Measurements from ENCODE around the gene SDK1. TPM values are rescaled to one million over a fixed set of nuclear protein-coding genes. Genes with fewer than 3 reads are reported as not detected.

Gene SDK1
- total RNA-seq, 4 donors from 2014 or later: 1.2 to 1.8 (median 1.5) TPM

GRCh38 chr7:3386423-3387190, 85.6 kb downstream of the SDK1 start:
- Histone ChIP-seq H3K27me3 (no peaks in the 10 kb centered on the region), H3K4me1 (no peaks in the 10 kb centered on the region), H3K27ac (no peak overlapping the region), H3K4me3 (no peak overlapping the region), H3K9me3 (no peaks in the 10 kb centered on the region), H3K36me3 (no peaks in the 10 kb centered on the region)
- intact Hi-C loops (cut with DNase I; ENCODE audit: low total_unique reads): no loop called here
- ATAC-seq: no peak
- no peak for DNase-seq
- TF ChIP-seq, protein P1, sequence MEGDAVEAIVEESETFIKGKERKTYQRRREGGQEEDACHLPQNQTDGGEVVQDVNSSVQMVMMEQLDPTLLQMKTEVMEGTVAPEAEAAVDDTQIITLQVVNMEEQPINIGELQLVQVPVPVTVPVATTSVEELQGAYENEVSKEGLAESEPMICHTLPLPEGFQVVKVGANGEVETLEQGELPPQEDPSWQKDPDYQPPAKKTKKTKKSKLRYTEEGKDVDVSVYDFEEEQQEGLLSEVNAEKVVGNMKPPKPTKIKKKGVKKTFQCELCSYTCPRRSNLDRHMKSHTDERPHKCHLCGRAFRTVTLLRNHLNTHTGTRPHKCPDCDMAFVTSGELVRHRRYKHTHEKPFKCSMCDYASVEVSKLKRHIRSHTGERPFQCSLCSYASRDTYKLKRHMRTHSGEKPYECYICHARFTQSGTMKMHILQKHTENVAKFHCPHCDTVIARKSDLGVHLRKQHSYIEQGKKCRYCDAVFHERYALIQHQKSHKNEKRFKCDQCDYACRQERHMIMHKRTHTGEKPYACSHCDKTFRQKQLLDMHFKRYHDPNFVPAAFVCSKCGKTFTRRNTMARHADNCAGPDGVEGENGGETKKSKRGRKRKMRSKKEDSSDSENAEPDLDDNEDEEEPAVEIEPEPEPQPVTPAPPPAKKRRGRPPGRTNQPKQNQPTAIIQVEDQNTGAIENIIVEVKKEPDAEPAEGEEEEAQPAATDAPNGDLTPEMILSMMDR (IDR thresholded peaks at IDR 0.05 in 4 of 5, conservative IDR thresholded peaks at IDR 0.05 in 1 of 5): no peak
- no peak for TF ChIP-seq POLR2A (IDR thresholded peaks at IDR 0.05)
- in situ Hi-C loops (cut with MboI; ENCODE audit: low sequenced_read_pairs in 4 of 4): no loop called here

GRCh38 chr7:3393862-3394261, 92.8 kb downstream of the SDK1 start:
- intact Hi-C loops (cut with DNase I; ENCODE audit: low total_unique reads): no loop called here
- H3K4me3 ChIP-seq: no peak overlapping the region
- no peaks in the 10 kb centered on the region for H3K36me3 ChIP-seq
- H3K27ac ChIP-seq: no peak overlapping the region
- no peaks in the 10 kb centered on the region for H3K27me3 ChIP-seq
- TF ChIP-seq, protein P1 (IDR thresholded peaks at IDR 0.05 in 4 of 5, conservative IDR thresholded peaks at IDR 0.05 in 1 of 5): no peak
- no peak for TF ChIP-seq POLR2A (IDR thresholded peaks at IDR 0.05)
- H3K9me3 ChIP-seq: no peaks in the 10 kb centered on the region
- DNase-seq (no peak), ATAC-seq (no peak)
- H3K4me1 ChIP-seq: no peaks in the 10 kb centered on the region
- in situ Hi-C loops (cut with MboI; ENCODE audit: low sequenced_read_pairs in 4 of 4): no loop called here

GRCh38 chr7:3397324-3397723, 96.3 kb downstream of the SDK1 start:
- Histone ChIP-seq H3K4me1 (no peaks in the 10 kb centered on the region), H3K9me3 (no peaks in the 10 kb centered on the region), H3K4me3 (no peak overlapping the region), H3K27ac (no peak overlapping the region), H3K36me3 (no peaks in the 10 kb centered on the region), H3K27me3 (no peaks in the 10 kb centered on the region)
- intact Hi-C loops (cut with DNase I; ENCODE audit: low total_unique reads) (no loop called here), in situ Hi-C loops (cut with MboI; ENCODE audit: low sequenced_read_pairs in 4 of 4) (no loop called here)
- DNase-seq: no peak
- no peak for TF ChIP-seq POLR2A (IDR thresholded peaks at IDR 0.05)
- TF ChIP-seq, protein P1 (IDR thresholded peaks at IDR 0.05 in 4 of 5, conservative IDR thresholded peaks at IDR 0.05 in 1 of 5): no peak
- no peak for ATAC-seq

- H3K4me3 ChIP-seq: no peak overlapping the region
- no peak for TF ChIP-seq POLR2A (IDR thresholded peaks at IDR 0.05)
- TF ChIP-seq, protein P1 (IDR thresholded peaks at IDR 0.05 in 4 of 5, conservative IDR thresholded peaks at IDR 0.05 in 1 of 5): no peak
- H3K36me3 ChIP-seq: no peaks in the 10 kb centered on the region
- H3K4me1 ChIP-seq: no peaks in the 10 kb centered on the region
- no peak overlapping the region for H3K27ac ChIP-seq
- ATAC-seq (no peak), DNase-seq (no peak)
- no peaks in the 10 kb centered on the region for H3K9me3 ChIP-seq
- H3K27me3 ChIP-seq: no peaks in the 10 kb centered on the region
- in situ Hi-C loops (cut with MboI; ENCODE audit: low sequenced_read_pairs in 4 of 4) (no loop called here), intact Hi-C loops (cut with DNase I; ENCODE audit: low total_unique reads) (no loop called here)
Measured at GRCh38 chr7:3399858-3400257, 98.8 kb downstream of the SDK1 start.

DNA sequence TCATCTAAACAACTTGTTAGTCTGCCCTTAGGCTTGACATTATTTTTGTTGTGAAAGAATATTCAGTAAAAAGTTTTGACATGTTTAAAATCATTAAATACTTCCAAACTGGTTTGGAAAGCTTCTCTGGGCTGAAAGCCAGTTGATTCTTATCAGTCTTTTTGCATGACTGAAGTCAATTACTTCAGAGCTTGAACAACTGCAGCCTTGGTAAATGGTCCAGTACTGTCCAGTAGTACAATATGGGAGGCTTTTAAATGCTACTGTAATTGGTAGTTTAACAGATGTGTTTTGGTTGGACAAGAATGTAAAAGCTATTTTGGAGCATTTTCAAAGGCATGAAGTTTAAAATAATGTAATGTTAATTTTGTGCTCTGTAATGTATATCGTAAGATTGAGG, 103.4 kb downstream of the SDK1 start:
- DNase-seq (no peak), ATAC-seq (no peak)
- Histone ChIP-seq H3K27me3 (no peaks in the 10 kb centered on the region), H3K4me3 (no peak overlapping the region), H3K9me3 (no peaks in the 10 kb centered on the region), H3K27ac (no peak overlapping the region), H3K36me3 (no peaks in the 10 kb centered on the region), H3K4me1 (no peaks in the 10 kb centered on the region)
- in situ Hi-C loops (cut with MboI; ENCODE audit: low sequenced_read_pairs in 4 of 4): no loop called here
- intact Hi-C loops (cut with DNase I; ENCODE audit: low total_unique reads): no loop called here
- TF ChIP-seq POLR2A (IDR thresholded peaks at IDR 0.05): no peak
- TF ChIP-seq, protein P1 (IDR thresholded peaks at IDR 0.05 in 4 of 5, conservative IDR thresholded peaks at IDR 0.05 in 1 of 5): no peak
